Neural cell (in vitro differentiated cells): Measurements from ENCODE around the gene GLI2. TPM values are rescaled to one million over a fixed set of nuclear protein-coding genes. Genes with fewer than 3 reads are reported as not detected.

Source experiments
- H2AFZ ChIP-seq: fragments of 200-600, 300-800 bp; sonication (generic), shearing (Covaris generic); 2 replicates; pipeline ENCODE4 v1.6.0; 2014; ENCODE audit warnings: low read depth, mild to moderate bottlenecking, antibody characterized with exemption, low read length, moderate library complexity
- H3F3A ChIP-seq: fragments of 200-600 bp; shearing (Covaris generic); 2 replicates; pipeline ENCODE4 v1.6.1; 2016; ENCODE audit warnings: mild to moderate bottlenecking, moderate library complexity, mixed read lengths, antibody characterized with exemption, low read length; ENCODE audit not compliant: insufficient read depth, poor library complexity, severe bottlenecking
- H3K27ac ChIP-seq: fragments of 200-600, 300-800 bp; sonication (generic), shearing (Covaris generic); 2 replicates; pipeline ENCODE4 v1.5.1; 2014; ENCODE audit warnings: mild to moderate bottlenecking, low read length, moderate library complexity
- H3K27me3 ChIP-seq: fragments of 300-800, 200-600 bp; sonication (generic), shearing (Covaris generic); 2 replicates; pipeline ENCODE4 v1.6.0; 2014; ENCODE audit warnings: mild to moderate bottlenecking, low read depth, low read length, moderate library complexity; ENCODE audit not compliant: insufficient read depth
- H3K36me3 ChIP-seq: fragments of 300-800, 200-600 bp; sonication (generic), shearing (Covaris generic); 2 replicates; pipeline ENCODE4 v1.5.1; 2014; ENCODE audit warnings: mild to moderate bottlenecking, antibody characterized with exemption, low read length, moderate library complexity; ENCODE audit not compliant: insufficient read depth
- H3K4me2 ChIP-seq: fragments of 300-800, 200-600 bp; sonication (generic), shearing (Covaris generic); 2 replicates; pipeline ENCODE4 v1.6.0; 2014; ENCODE audit warnings: mild to moderate bottlenecking, low read length
- H3K4me3 ChIP-seq: fragments of 300-800, 200-600 bp; sonication (generic), shearing (Covaris generic); 2 replicates; pipeline ENCODE4 v1.5.1; 2014; ENCODE audit warnings: mild to moderate bottlenecking, low read length, moderate library complexity
- H3K79me2 ChIP-seq: fragments of 200-600 bp; shearing (Covaris generic); replicated peaks from 2 replicates; pipeline ENCODE4 v1.6.0; 2014; ENCODE audit warnings: mild to moderate bottlenecking, low read length, moderate library complexity; ENCODE audit not compliant: insufficient read depth
- H3K9ac ChIP-seq: fragments of 300-800, 200-600 bp; sonication (generic), shearing (Covaris generic); 2 replicates; pipeline ENCODE4 v1.6.1; 2016; ENCODE audit warnings: mild to moderate bottlenecking, low read length, mixed read lengths
- H3K9me2 ChIP-seq: fragments of 200-600 bp; shearing (Covaris generic); 2 replicates; pipeline ENCODE4 v1.6.1; 2016; ENCODE audit warnings: mild to moderate bottlenecking, low read length, mixed read lengths; ENCODE audit not compliant: insufficient read depth
- H3K9me3 ChIP-seq: fragments of 200-600, 300-800 bp; sonication (generic), shearing (Covaris generic); 2 replicates; pipeline ENCODE4 v1.6.1; 2016; ENCODE audit warnings: mild to moderate bottlenecking, mixed run types, low read length, moderate library complexity, mixed read lengths
- H4K20me1 ChIP-seq: fragments of 200-600 bp; shearing (Covaris generic); 2 replicates; pipeline ENCODE4 v1.6.1; 2016; ENCODE audit warnings: mild to moderate bottlenecking, mixed run types; ENCODE audit not compliant: insufficient read depth
- EP300 ChIP-seq: fragments of 450-650 bp; conservative IDR thresholded peaks from 2 replicates; pipeline ENCODE4 v1.6.1; 2014; ENCODE audit warnings: antibody characterized with exemption, mild to moderate bottlenecking, moderate library complexity; ENCODE audit not compliant: poor library complexity, severe bottlenecking
- EZH2 ChIP-seq: fragments of 200-600, 300-800 bp; shearing (Covaris generic), sonication (generic); IDR thresholded peaks from 2 replicates; pipeline ENCODE4 v1.6.1; 2014; ENCODE audit warnings: antibody characterized with exemption, low read length, borderline replicate concordance, mild to moderate bottlenecking; ENCODE audit not compliant: insufficient read depth, poor library complexity, severe bottlenecking
- MXI1 ChIP-seq: fragments of 450-650 bp; conservative IDR thresholded peaks from 2 replicates; pipeline ENCODE4 v1.6.1; 2014; ENCODE audit warnings: antibody characterized with exemption, mild to moderate bottlenecking; ENCODE audit not compliant: poor library complexity, severe bottlenecking
- POLR2AphosphoS5 ChIP-seq: IDR thresholded peaks from 2 replicates; pipeline ENCODE4 v1.6.1; 2012
- RAD21 ChIP-seq: fragments of 450-650 bp; conservative IDR thresholded peaks from 2 replicates; pipeline ENCODE4 v1.6.1; 2014; ENCODE audit warnings: antibody characterized with exemption, mild to moderate bottlenecking, moderate library complexity
- SMC3 ChIP-seq: fragments of 450-650 bp; conservative IDR thresholded peaks from 2 replicates; pipeline ENCODE4 v1.6.1; 2014; ENCODE audit warnings: antibody characterized with exemption, mild to moderate bottlenecking, moderate library complexity; ENCODE audit not compliant: poor library complexity
- TAF1 ChIP-seq: IDR thresholded peaks from 2 replicates; pipeline ENCODE4 v1.6.1; 2012; ENCODE audit warnings: low read depth
- polyA plus RNA-seq: library from polyadenylated mRNA; depleted of rRNA; stranded (reverse); fragments of >200 nt; gene quantifications from 2 replicates; pipeline ENCODE4 v1.2.3, GENCODE V29; 2014
- TF ChIP-seq, protein P1 (sequence below): fragments of 450-650 bp; IDR thresholded peaks from 2 replicates; pipeline ENCODE4 v1.5.1; 2014; ENCODE audit warnings: antibody characterized with exemption, mild to moderate bottlenecking, moderate library complexity; ENCODE audit not compliant: poor library complexity, severe bottlenecking
- TF ChIP-seq, protein P2 (sequence below): IDR thresholded peaks from 2 replicates; pipeline ENCODE4 v1.6.1; 2012; ENCODE audit warnings: borderline replicate concordance

GLI2 gene
- polyA plus RNA-seq, 1 donor from 2014 or later = 0.14 TPM

DNA sequence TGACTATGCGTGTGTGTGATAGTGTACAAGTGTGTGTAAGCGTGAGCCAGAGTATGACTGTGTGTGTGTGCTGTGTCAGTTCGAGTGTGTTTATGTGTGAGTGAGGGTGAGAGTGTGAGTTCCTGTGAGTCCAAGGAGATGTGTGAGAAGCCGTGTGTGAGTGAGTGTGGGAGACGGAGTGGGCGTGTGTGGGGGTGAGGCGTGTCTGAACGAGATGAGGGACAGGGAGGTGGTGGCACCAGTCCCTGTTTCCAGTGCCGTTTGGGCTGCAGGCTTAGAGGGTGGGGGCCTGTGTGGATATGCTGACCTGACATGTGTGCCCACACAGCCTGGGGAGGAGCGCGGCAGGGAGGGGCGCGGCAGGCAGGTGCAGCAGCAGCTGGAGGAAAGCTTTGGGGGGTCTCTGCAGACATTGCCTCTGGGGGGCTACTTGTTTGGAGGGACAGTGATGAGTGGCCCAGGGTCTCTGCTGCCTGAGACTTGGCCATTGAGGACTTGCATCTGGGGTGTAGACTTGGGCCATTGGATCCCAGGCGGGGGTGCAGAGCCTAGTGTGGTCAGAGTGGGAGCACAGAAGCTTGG, 41.6 kb downstream of the GLI2 start:
- Histone ChIP-seq H3K79me2 (peaks cover 33% of the 10 kb centered on the region), H3K4me2 (no peak overlapping the region), H3K9me2 (no peaks in the 10 kb centered on the region), H4K20me1 (no peaks in the 10 kb centered on the region), H2AFZ (no peak overlapping the region), H3K9ac (no peak overlapping the region), H3K36me3 (no peaks in the 10 kb centered on the region), H3F3A (no peaks in the 10 kb centered on the region), H3K27me3 (no peaks in the 10 kb centered on the region), H3K27ac (no peak overlapping the region), H3K9me3 (no peaks in the 10 kb centered on the region), H3K4me3 (no peak overlapping the region)
- TF ChIP-seq TAF1 (no peak), POLR2AphosphoS5 (no peak), EP300 (no peak), RAD21 (no peak), SMC3 (no peak), MXI1 (no peak), EZH2 (no peak)
- TF ChIP-seq, protein P1, sequence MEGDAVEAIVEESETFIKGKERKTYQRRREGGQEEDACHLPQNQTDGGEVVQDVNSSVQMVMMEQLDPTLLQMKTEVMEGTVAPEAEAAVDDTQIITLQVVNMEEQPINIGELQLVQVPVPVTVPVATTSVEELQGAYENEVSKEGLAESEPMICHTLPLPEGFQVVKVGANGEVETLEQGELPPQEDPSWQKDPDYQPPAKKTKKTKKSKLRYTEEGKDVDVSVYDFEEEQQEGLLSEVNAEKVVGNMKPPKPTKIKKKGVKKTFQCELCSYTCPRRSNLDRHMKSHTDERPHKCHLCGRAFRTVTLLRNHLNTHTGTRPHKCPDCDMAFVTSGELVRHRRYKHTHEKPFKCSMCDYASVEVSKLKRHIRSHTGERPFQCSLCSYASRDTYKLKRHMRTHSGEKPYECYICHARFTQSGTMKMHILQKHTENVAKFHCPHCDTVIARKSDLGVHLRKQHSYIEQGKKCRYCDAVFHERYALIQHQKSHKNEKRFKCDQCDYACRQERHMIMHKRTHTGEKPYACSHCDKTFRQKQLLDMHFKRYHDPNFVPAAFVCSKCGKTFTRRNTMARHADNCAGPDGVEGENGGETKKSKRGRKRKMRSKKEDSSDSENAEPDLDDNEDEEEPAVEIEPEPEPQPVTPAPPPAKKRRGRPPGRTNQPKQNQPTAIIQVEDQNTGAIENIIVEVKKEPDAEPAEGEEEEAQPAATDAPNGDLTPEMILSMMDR = no peak
- TF ChIP-seq, protein P2, sequence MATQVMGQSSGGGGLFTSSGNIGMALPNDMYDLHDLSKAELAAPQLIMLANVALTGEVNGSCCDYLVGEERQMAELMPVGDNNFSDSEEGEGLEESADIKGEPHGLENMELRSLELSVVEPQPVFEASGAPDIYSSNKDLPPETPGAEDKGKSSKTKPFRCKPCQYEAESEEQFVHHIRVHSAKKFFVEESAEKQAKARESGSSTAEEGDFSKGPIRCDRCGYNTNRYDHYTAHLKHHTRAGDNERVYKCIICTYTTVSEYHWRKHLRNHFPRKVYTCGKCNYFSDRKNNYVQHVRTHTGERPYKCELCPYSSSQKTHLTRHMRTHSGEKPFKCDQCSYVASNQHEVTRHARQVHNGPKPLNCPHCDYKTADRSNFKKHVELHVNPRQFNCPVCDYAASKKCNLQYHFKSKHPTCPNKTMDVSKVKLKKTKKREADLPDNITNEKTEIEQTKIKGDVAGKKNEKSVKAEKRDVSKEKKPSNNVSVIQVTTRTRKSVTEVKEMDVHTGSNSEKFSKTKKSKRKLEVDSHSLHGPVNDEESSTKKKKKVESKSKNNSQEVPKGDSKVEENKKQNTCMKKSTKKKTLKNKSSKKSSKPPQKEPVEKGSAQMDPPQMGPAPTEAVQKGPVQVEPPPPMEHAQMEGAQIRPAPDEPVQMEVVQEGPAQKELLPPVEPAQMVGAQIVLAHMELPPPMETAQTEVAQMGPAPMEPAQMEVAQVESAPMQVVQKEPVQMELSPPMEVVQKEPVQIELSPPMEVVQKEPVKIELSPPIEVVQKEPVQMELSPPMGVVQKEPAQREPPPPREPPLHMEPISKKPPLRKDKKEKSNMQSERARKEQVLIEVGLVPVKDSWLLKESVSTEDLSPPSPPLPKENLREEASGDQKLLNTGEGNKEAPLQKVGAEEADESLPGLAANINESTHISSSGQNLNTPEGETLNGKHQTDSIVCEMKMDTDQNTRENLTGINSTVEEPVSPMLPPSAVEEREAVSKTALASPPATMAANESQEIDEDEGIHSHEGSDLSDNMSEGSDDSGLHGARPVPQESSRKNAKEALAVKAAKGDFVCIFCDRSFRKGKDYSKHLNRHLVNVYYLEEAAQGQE = no peak

DNA sequence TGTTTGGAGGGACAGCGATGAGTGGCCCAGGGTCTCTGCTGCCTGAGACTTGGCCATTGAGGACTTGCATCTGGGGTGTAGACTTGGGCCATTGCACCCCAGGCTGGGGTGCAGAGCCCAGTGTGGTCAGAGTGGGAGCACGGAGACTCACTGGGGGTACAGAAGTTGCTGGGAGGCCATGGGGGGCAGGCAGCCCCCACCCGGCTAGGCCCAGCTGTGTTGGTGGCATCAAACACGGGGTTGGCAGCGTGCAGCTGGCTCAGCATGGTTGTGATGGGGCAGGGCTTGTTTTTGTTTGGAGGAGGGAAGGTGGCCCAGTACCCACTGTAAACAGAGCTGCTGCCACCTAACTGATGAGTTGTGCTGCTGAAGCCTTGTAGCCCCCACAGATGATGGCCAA, 42.1 kb downstream of the GLI2 start:
- no peak overlapping the region for H3K4me2 ChIP-seq
- no peaks in the 10 kb centered on the region for H3K36me3 ChIP-seq
- H4K20me1 ChIP-seq = no peaks in the 10 kb centered on the region
- no peak overlapping the region for H2AFZ ChIP-seq
- no peak overlapping the region for H3K4me3 ChIP-seq
- no peaks in the 10 kb centered on the region for H3F3A ChIP-seq
- no peak overlapping the region for H3K27ac ChIP-seq
- H3K9me3 ChIP-seq = no peaks in the 10 kb centered on the region
- peaks cover 30% of the 10 kb centered on the region for H3K79me2 ChIP-seq
- H3K9ac ChIP-seq = no peak overlapping the region
- no peak for TF ChIP-seq SMC3
- TF ChIP-seq, protein P1 = no peak
- no peak for TF ChIP-seq POLR2AphosphoS5
- TF ChIP-seq MXI1 = no peak
- TF ChIP-seq EZH2 = no peak
- TF ChIP-seq TAF1 = no peak
- TF ChIP-seq RAD21 = no peak
- TF ChIP-seq, protein P2 = no peak
- no peak for TF ChIP-seq EP300
- no peaks in the 10 kb centered on the region for H3K27me3 ChIP-seq
- H3K9me2 ChIP-seq = no peaks in the 10 kb centered on the region
